Fibroblast of peridontal ligament (primary cell): ENCODE data around the gene COL18A1.
A peak's percentile ranks its signal among the peaks of the same experiment; 100 is the strongest.

Experiments used
- DNase-seq: peaks from one replicate; pipeline ENCODE4 v3.0.0-alpha.2; 2010; ENCODE audit errors: extremely low read depth

The COL18A1 gene

GRCh38 chr21:45454926-45455673 lies 50.1 kb downstream of the COL18A1 start:
- peak; percentile 26 for DNase-seq

GRCh38 chr21:45455674-45456583 lies 51.0 kb downstream of the COL18A1 start:
- DNase-seq = no peak

GRCh38 chr21:45456584-45457160 lies 51.7 kb downstream of the COL18A1 start:
- no peak for DNase-seq

GRCh38 chr21:45457161-45457831 lies 52.3 kb downstream of the COL18A1 start:
- no peak for DNase-seq

- no peak for DNase-seq
These were observed 52.8 kb downstream of the COL18A1 start for GRCh38 chr21:45457832-45458172.

GRCh38 chr21:45458281-45459170 lies 53.6 kb downstream of the COL18A1 start:
- DNase-seq = no peak

GRCh38 chr21:45459171-45460010 lies 54.4 kb downstream of the COL18A1 start:
- no peak for DNase-seq

- DNase-seq = no peak
These were observed 55.1 kb downstream of the COL18A1 start for GRCh38 chr21:45460011-45460565.

GRCh38 chr21:45460611-45461368 lies 55.8 kb downstream of the COL18A1 start:
- DNase-seq = peak; percentile 67

GRCh38 chr21:45461369-45461750 lies 56.4 kb downstream of the COL18A1 start:
- DNase-seq = no peak

GRCh38 chr21:45461806-45462341 lies 56.9 kb downstream of the COL18A1 start:
- no peak for DNase-seq

GRCh38 chr21:45463871-45464270 lies 58.9 kb downstream of the COL18A1 start:
- DNase-seq = no peak

- no peak for DNase-seq
These were observed 59.3 kb downstream of the COL18A1 start for GRCh38 chr21:45464309-45464708.

- no peak for DNase-seq
These were observed 60.1 kb downstream of the COL18A1 start for GRCh38 chr21:45465105-45465504.

- no peak for DNase-seq
These were observed 60.8 kb downstream of the COL18A1 start for GRCh38 chr21:45465611-45466329.

- DNase-seq = no peak
These were observed 61.6 kb downstream of the COL18A1 start for GRCh38 chr21:45466330-45467220.

- no peak for DNase-seq
These were observed 62.3 kb downstream of the COL18A1 start for GRCh38 chr21:45467221-45467779.
